ELR (cell line): Measurements from ENCODE around the gene HMCN1.

Source experiments
- DNase-seq: peaks from one replicate; pipeline ENCODE4 v3.0.0-alpha.2; 2015; ENCODE audit warnings: low read depth

HMCN1 gene

DNA sequence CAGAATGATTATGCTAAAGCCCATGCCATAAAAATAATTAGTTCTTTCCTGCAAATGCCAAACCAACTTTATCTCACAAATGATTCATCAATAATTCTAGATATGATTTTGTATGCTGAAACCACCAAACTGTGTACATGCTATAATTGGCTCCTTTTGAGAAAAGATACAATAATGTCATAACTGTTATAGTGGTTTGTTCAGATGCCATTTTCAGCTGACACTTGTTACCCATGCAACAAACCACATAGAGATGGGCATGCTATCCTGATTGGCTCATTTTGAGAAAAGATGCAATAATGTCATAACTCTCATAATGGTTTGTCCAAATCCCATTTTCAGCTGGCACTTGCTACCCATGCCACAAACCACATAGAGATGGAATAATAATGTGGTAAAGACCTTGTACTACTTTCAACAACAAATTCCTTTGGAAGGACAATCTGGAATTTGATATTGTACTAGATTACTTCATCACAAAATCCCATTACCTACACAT, 357.1 kb downstream of the HMCN1 start:
- no peak for DNase-seq

GRCh38 chr1:186093437-186093836, 359.2 kb downstream of the HMCN1 start:
- peak; percentile 16 for DNase-seq

GRCh38 chr1:186094172-186094571, 360.0 kb downstream of the HMCN1 start:
- peak; percentile 67 for DNase-seq

DNA sequence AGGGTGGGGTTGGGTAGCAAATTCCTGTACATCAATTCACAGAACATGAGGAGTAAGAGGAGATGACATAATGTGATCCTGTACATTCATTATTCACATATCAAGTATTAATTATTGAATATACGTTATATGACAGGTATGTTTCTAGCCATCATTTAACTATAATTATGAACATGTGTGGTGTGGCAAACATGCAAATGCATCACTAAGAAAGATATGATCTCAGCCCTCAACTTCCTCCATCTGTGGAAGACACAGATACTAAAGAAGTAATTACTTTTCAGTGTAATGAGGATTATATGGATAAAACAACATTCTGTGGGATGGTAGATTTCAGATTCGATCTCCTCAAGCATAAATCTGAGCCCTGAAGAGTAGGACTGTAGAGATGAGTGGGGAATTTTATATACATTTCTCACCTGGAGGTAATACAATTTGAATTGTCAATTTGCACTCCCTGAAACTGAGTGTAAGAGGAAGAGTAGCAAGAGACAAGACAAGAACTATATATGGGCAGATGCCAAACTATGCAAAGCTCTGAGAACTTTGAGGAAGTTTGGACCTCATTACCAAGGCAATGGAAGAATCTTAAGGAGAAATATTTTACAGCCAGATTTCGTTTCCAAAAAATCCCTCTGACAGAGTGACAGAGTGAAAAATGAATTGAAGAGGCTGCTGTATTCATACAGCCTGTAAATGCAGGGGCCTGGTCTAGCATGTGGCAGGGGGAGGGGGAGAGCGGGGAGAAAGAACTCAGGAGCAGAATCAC, 365.3 kb downstream of the HMCN1 start:
- DNase-seq = no peak

- no peak for DNase-seq
These were observed 367.9 kb downstream of the HMCN1 start for GRCh38 chr1:186102107-186102506.

- peak; percentile 68 for DNase-seq
These were observed 368.5 kb downstream of the HMCN1 start for GRCh38 chr1:186102547-186103148.

DNA sequence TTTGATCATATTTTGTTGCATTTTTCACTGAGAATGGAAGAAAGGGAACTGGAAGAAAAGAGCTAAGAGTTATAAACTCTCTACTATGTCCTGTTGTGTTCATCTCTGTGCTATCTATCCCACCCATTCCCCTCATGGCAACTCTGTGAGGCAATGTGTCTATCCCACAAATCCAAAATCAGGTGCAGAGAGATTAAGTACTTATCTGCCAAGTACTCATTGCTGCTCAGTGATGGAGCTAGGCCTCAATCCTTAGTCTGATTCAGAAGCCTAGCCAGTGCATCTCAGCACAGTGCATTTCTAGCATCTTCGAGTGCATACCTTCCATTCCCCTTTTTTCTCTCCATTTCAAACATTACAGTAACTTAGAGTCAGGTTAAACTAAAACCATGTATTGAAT, 370.3 kb downstream of the HMCN1 start:
- no peak for DNase-seq

DNA sequence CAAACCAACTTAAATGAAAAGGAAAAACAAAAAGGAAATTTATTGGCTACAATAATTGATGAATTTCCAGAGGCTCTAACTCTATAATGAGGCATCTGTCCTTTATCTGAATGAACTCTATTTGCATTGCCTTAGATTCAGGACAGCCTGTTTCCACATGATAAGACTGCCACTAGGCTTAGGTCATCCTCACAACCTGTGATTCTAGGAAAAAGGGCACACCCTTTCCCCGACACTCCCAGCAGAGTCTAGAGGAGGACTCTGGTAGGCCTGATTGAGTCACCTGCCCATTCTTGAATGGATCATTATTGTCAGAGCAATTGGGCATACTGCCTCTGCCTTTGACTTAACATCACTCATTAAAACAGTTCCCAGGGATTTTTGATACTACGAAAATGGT, 378.1 kb downstream of the HMCN1 start:
- no peak for DNase-seq

DNA sequence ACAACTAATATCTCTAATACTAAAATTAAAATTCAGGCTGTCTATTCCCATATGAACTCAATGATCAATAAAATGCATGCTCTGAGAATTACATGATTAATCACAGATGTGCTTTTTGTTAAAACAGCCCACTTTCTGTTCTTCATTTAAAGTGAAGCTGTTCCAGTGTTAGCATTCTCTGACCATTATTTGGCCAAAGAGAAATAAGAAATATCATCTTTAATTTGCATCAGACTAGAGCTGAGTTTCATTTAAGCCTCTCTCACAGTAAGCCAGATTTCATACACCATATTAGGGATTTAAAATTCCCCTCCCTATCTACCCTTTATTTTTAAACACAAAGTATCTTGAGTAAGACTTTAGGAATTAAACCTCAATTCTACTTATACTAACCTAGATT, 379.3 kb downstream of the HMCN1 start:
- DNase-seq = no peak

DNA sequence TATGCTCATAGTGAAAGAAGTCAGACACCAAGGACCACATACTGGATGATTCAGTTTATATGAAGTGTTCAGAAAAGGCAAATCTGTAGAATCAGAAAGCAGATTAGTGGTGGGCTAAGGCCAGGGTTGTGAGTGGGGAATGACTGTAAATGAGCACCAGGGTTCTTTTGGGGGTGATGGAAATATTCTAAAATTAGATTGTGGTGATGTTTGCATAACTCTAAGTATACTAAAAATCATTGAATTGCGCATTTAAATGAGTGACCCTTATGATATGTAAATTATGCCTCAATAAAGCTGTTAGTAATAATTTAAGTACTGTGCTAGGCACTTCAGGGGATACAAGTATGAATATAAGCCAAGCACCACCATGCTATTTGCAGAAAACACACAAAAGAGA, 384.5 kb downstream of the HMCN1 start:
- DNase-seq = no peak

- no peak for DNase-seq
These were observed 388.6 kb downstream of the HMCN1 start for GRCh38 chr1:186122837-186123236.

- DNase-seq = no peak
These were observed 390.8 kb downstream of the HMCN1 start for GRCh38 chr1:186125035-186125434.

- DNase-seq = no peak
These were observed 391.3 kb downstream of the HMCN1 start for GRCh38 chr1:186125511-186125910.

DNA sequence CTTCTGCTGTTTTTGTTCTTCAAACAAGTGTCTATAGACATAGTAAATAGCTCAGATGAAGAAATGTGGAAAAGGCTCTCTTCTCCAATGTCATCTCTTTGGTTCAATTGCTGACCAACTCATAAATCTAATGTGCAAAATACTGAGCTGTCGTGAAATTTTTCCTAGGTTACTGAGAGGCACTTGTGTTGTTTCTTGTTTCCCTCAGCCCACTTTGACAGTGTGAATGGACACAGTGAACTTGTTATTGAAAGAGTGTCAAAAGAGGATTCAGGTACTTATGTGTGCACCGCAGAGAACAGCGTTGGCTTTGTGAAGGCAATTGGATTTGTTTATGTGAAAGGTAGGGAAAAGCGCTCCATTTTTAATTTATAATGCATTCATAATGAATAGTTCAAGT, 395.6 kb downstream of the HMCN1 start:
- no peak for DNase-seq

GRCh38 chr1:186139115-186139514, 404.9 kb downstream of the HMCN1 start:
- no peak for DNase-seq

DNA sequence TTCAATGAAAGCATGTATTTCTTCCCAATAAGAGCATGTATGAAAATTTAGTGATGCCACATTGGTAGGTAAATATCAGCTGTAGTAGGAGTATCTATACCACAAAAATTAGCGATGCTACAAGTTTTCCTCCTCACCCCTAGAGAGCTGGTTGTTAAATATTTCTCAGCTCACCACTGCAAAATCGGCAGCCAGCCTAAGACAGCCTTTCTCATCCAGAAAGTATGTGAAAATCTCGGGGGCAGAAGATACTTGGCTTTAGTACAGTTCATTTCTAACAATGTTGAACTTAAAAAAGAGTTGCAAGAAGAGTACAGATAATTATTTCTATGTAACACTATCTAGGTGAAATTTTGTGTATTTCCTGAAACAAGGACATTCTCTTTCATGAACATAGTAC, 405.5 kb downstream of the HMCN1 start:
- DNase-seq = peak; percentile 12

DNA sequence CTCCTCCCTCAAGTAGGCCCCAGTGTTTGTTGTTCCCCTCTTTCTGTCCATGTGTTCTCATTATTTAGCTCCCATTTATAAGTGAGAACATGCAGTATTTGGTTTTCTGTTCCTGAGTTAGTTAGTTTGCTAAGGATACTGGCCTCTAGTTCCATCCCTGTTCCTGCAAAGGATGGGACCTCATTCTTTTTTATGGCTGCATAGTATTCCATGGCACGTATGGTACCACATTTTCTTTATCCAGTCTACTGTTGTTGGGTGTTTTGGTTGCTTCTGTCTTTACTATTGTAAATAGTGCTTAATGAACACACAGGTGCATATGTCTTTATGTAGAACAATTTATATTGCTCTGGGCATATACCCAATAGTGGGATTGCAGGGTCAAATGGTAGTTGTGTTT, 408.0 kb downstream of the HMCN1 start:
- no peak for DNase-seq

DNA sequence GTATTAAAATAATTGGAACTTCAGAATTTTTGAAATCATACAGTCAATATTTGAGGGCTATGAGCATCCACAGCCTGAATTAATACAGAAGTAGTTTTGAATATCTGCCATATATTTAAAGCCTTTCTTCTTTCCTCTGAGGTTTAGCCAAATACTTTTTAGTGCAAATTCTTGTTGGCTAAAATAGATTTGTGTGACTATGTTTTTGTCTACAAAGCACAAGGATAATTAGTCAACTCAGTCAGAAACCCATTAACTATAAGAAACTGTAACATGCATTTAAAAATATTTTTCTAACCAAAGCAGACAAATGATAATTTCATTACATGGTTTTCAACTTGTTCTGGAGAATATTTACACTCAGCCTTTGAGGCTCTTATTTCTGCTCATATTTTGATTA, 408.7 kb downstream of the HMCN1 start:
- no peak for DNase-seq

GRCh38 chr1:186143481-186143880, 409.3 kb downstream of the HMCN1 start:
- no peak for DNase-seq

DNA sequence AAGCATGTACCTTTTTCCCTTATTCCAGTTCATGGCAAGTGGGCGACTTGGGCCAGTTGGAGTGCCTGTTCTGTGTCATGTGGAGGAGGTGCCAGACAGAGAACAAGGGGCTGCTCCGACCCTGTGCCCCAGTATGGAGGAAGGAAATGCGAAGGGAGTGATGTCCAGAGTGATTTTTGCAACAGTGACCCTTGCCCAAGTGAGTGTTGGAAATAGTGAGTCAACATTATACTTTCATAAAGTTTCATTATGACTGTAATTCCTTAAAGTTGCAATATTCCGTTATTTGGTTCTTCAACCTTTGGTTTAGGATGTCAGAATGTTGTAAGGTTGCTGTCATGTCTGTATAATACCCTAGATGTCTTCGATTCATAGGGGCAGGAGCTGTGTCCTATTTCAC, 410.3 kb downstream of the HMCN1 start:
- no peak for DNase-seq

- DNase-seq = no peak
These were observed 412.8 kb downstream of the HMCN1 start for GRCh38 chr1:186146974-186147373.

DNA sequence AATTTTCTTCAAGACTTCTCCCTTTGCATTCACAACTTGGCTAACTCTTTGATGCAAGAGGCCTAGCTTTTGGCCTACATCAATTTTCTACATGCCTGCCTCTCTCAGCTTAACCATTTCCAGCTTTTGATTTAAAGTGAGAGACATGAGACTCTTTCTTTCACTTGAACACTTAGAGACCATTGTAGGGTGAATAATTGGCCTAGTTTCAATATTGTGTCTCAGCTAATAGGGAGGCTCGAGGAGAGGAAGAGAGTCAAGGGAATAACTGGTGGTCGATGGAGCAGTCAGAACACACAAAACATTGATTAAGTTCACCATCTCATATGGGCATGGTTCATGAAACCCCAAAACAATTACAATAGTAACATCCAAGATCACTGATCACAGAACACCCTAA, 415.4 kb downstream of the HMCN1 start:
- DNase-seq = no peak

DNA sequence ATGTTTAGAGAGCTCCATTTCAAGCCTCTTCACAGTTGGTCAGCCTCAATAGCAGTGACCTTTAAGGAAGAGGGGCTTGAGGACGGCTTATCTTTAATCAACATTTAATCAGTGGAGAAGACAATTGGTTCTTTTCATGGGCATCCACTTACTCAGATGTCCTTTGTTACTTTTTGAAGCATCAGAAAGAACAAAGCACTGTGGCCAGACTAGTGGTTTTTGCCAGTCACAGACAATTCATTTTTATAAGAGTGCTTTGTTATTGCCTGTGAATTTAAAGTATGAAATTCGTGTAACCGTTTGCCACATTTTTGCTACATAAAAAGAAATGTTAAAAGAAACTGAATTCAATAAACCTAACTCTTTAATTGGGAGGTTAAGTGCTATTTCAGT, 418.0 kb downstream of the HMCN1 start:
- DNase-seq = no peak
